GM23248 (cell line): Measurements from ENCODE around the gene RALGPS1.

ENCODE experiments used
- EZH2 ChIP-seq: fragments of 200-600 bp; sonication (generic); IDR thresholded peaks from 2 replicates; pipeline ENCODE4 v1.6.1; 2018; ENCODE audit warnings: antibody characterized with exemption, mild to moderate bottlenecking; ENCODE audit not compliant: insufficient read depth, poor library complexity, severe bottlenecking
- EZH2phosphoT487 ChIP-seq: fragments of 200-600 bp; sonication (generic); IDR thresholded peaks from 2 replicates; pipeline ENCODE4 v1.6.1; 2018; ENCODE audit warnings: antibody characterized with exemption, moderate library complexity, mild to moderate bottlenecking, low read depth; ENCODE audit not compliant: insufficient read depth

DNA sequence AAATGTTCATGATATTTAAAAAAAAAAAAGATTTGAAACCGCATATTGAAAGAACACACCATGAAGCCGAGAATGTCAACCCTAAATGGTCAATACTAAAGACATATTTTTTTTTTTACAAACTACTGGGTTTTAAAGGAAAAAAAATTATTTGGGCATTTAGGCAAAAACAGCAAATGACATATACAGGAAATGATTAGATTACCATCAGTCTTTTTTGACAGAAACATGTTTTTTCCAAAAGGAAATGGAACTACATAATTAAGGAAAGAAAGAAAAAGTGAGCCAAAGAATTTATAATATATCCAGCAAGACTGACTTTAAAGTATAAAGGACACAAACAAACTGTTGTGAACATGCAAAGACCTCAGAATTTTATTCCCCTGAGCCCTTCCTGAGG, 56.7 kb downstream of the RALGPS1 start:
- TF ChIP-seq EZH2 (no peak), EZH2phosphoT487 (no peak)
